IMR-90 (cell line): ENCODE data around the gene ROR2. TPM values are rescaled to one million over a fixed set of nuclear protein-coding genes. Genes with fewer than 3 reads are reported as not detected.
A peak's percentile ranks its signal among the peaks of the same experiment; 100 is the strongest.

Experiments
- ATAC-seq: fragments of 200-7000 bp; cut with Tn5 transposase; 2 replicates; pipeline ENCODE4 v1.9.1; 2020; ENCODE audit warnings: low read depth, mild to moderate bottlenecking, moderate library complexity
- BruUV-seq: library from RNA; stranded (reverse); fragments of 400-500 nt; replicated peaks from 2 replicates; lab custom pipeline; 2021; lab: Mats Ljungman, UMichigan
- CTCF ChIA-PET: fragments of 300-600 bp; formaldehyde crosslinking; extraction: SDS; loops from one replicate; lab custom pipeline; 2021; ENCODE audit warnings: antibody characterized with exemption; lab: Yijun Ruan, JAX
- POLR2A ChIA-PET: fragments of 300-600 bp; sonication (Branson Sonifier 250); formaldehyde crosslinking; loops from one replicate; lab custom pipeline; 2022; ENCODE audit warnings: antibody characterized with exemption; ENCODE audit not compliant: unreplicated experiment; lab: Charles Lee
- DNase-seq: peaks from one replicate; pipeline ENCODE4 v3.0.0; 2013
- H2AFZ ChIP-seq: replicated peaks from 2 replicates; pipeline ENCODE3; 2013; ENCODE audit warnings: low read length, mild to moderate bottlenecking; ENCODE audit not compliant: poor library complexity
- H2AK5ac ChIP-seq: 2 replicates; pipeline ENCODE4 v1.6.1; 2013; ENCODE audit warnings: low read depth, low read length, inconsistent platforms
- H2AK9ac ChIP-seq: replicated peaks from 2 replicates; pipeline ENCODE3; 2013; ENCODE audit warnings: mild to moderate bottlenecking, low read depth, low read length, moderate library complexity; ENCODE audit not compliant: poor library complexity
- H2BK120ac ChIP-seq: 2 replicates; pipeline ENCODE4 v1.6.1; 2013; ENCODE audit warnings: low read depth, low read length, inconsistent platforms
- H2BK15ac ChIP-seq: 3 replicates; pipeline ENCODE4 v1.6.1; 2013; ENCODE audit warnings: low read depth, low read length, inconsistent platforms
- H2BK20ac ChIP-seq: 2 replicates; pipeline ENCODE4 v1.6.1; 2013; ENCODE audit warnings: low read depth, mild to moderate bottlenecking, inconsistent platforms, low read length, moderate library complexity
- H2BK5ac ChIP-seq: 2 replicates; pipeline ENCODE4 v1.6.1; 2013; ENCODE audit warnings: mild to moderate bottlenecking, low read depth, low read length, inconsistent platforms; ENCODE audit not compliant: poor library complexity, severe bottlenecking
- H3K14ac ChIP-seq: replicated peaks from 2 replicates; pipeline ENCODE4 v1.6.1; 2013; ENCODE audit warnings: low read depth, low read length, inconsistent platforms
- H3K18ac ChIP-seq: 2 replicates; pipeline ENCODE4 v1.6.1; 2013; ENCODE audit warnings: low read depth, low read length, control low read depth
- H3K23ac ChIP-seq: 2 replicates; pipeline ENCODE4 v1.6.1; 2013; ENCODE audit warnings: low read depth, low read length, inconsistent platforms
- H3K27ac ChIP-seq: 2 replicates; pipeline ENCODE4 v1.5.1; 2013; ENCODE audit warnings: mild to moderate bottlenecking, control low read depth, low read length; ENCODE audit not compliant: insufficient read depth
- H3K27me3 ChIP-seq: 2 replicates; pipeline ENCODE4 v1.6.1; 2013; ENCODE audit warnings: low read length; ENCODE audit not compliant: control insufficient read depth, insufficient read depth
- H3K36me3 ChIP-seq: 2 replicates; pipeline ENCODE4 v1.6.1; 2013; ENCODE audit warnings: low read length, mixed read lengths; ENCODE audit not compliant: control insufficient read depth, insufficient read depth
- H3K4ac ChIP-seq: 2 replicates; pipeline ENCODE4 v1.6.1; 2013; ENCODE audit warnings: low read depth, low read length, inconsistent platforms
- H3K4me1 ChIP-seq: 2 replicates; pipeline ENCODE4 v1.6.1; 2013; ENCODE audit warnings: low read length, mixed read lengths; ENCODE audit not compliant: control insufficient read depth, insufficient read depth
- H3K4me2 ChIP-seq: 2 replicates; pipeline ENCODE4 v1.6.1; 2013; ENCODE audit warnings: low read depth, mild to moderate bottlenecking, control low read depth, low read length, moderate library complexity
- H3K4me3 ChIP-seq: 2 replicates; pipeline ENCODE4 v1.5.1; 2013; ENCODE audit warnings: low read depth, mild to moderate bottlenecking, control low read depth, low read length, moderate library complexity; ENCODE audit not compliant: insufficient read depth
- H3K56ac ChIP-seq: 2 replicates; pipeline ENCODE4 v1.6.1; 2013; ENCODE audit warnings: low read length, inconsistent platforms; ENCODE audit not compliant: insufficient read depth; ENCODE audit errors: extremely low read depth
- H3K79me1 ChIP-seq, 2 experiments: 2 replicates each; pipeline ENCODE4 v1.6.1; 2013; ENCODE audit warnings: low read length in 2 of 2, inconsistent platforms in 1 of 2, low read depth in 1 of 2
- H3K9ac ChIP-seq: 2 replicates; pipeline ENCODE4 v1.6.1; 2013; ENCODE audit warnings: low read depth, low read length, control low read depth
- H3K9me1 ChIP-seq: 2 replicates; pipeline ENCODE4 v1.6.1; 2013; ENCODE audit warnings: low read length, inconsistent platforms; ENCODE audit not compliant: insufficient read depth
- H3K9me3 ChIP-seq: 2 replicates; pipeline ENCODE4 v1.6.1; 2013; ENCODE audit warnings: low read length; ENCODE audit not compliant: control insufficient read depth, insufficient read depth
- H4K20me1 ChIP-seq: 2 replicates; pipeline ENCODE4 v1.6.1; 2013; ENCODE audit warnings: low read length, inconsistent platforms; ENCODE audit not compliant: insufficient read depth
- H4K5ac ChIP-seq: 2 replicates; pipeline ENCODE4 v1.6.1; 2013; ENCODE audit warnings: mild to moderate bottlenecking, low read depth, low read length, control low read depth
- H4K8ac ChIP-seq, 2 experiments: 2 replicates each; pipeline ENCODE4 v1.6.1; 2013; ENCODE audit warnings: low read depth in 2 of 2, low read length in 2 of 2, control low read depth in 1 of 2, inconsistent platforms in 1 of 2
- H4K91ac ChIP-seq: 2 replicates; pipeline ENCODE4 v1.6.1; 2013; ENCODE audit warnings: low read depth, low read length, inconsistent platforms; ENCODE audit not compliant: insufficient read depth
- BHLHE40 ChIP-seq: fragments of 150-350 bp; IDR thresholded peaks from 2 replicates; pipeline ENCODE4 v1.6.1; 2016; ENCODE audit warnings: mild to moderate bottlenecking, low read depth, low read length
- CEBPB ChIP-seq: IDR thresholded peaks from 2 replicates; pipeline ENCODE4 v1.6.1; 2012; ENCODE audit warnings: low read depth, low read length, improper control_type of control experiment
- CHD1 ChIP-seq: IDR thresholded peaks from 2 replicates; pipeline ENCODE4 v1.6.1; 2012; ENCODE audit warnings: low read depth, low read length, improper control_type of control experiment
- CTCF ChIP-seq: conservative IDR thresholded peaks from 2 replicates; pipeline ENCODE4 v1.5.1; 2012; ENCODE audit warnings: mild to moderate bottlenecking, low read depth, low read length, improper control_type of control experiment
- ELK1 ChIP-seq: fragments of 150-350 bp; IDR thresholded peaks from 2 replicates; pipeline ENCODE4 v1.6.1; 2016; ENCODE audit warnings: low read depth, mild to moderate bottlenecking, low read length, moderate library complexity, borderline replicate concordance
- FOS ChIP-seq: fragments of 150-350 bp; IDR thresholded peaks from 2 replicates; pipeline ENCODE4 v1.6.1; 2016; ENCODE audit warnings: low read depth, low read length
- MAFK ChIP-seq: IDR thresholded peaks from 2 replicates; pipeline ENCODE4 v1.6.1; 2012; ENCODE audit warnings: low read depth, low read length, improper control_type of control experiment
- MAZ ChIP-seq: IDR thresholded peaks from 2 replicates; pipeline ENCODE4 v1.6.1; 2012; ENCODE audit warnings: low read depth, mild to moderate bottlenecking, low read length, improper control_type of control experiment, moderate library complexity, borderline replicate concordance
- MXI1 ChIP-seq: IDR thresholded peaks from 2 replicates; pipeline ENCODE4 v1.6.1; 2012; ENCODE audit warnings: low read depth, mild to moderate bottlenecking, low read length, moderate library complexity, borderline replicate concordance
- NFE2L2 ChIP-seq: fragments of 150-350 bp; IDR thresholded peaks from 2 replicates; pipeline ENCODE4 v1.6.1; 2016; ENCODE audit warnings: low read depth, mild to moderate bottlenecking, low read length
- POLR2A ChIP-seq: IDR thresholded peaks from 2 replicates; pipeline ENCODE4 v1.6.1; 2012; ENCODE audit warnings: mild to moderate bottlenecking, low read depth, low read length
- RAD21 ChIP-seq: IDR thresholded peaks from 2 replicates; pipeline ENCODE4 v1.6.1; 2012; ENCODE audit warnings: low read length, improper control_type of control experiment
- RCOR1 ChIP-seq: IDR thresholded peaks from 2 replicates; pipeline ENCODE4 v1.6.1; 2012; ENCODE audit warnings: mild to moderate bottlenecking, low read length, improper control_type of control experiment; ENCODE audit not compliant: insufficient replicate concordance
- RFX5 ChIP-seq: IDR thresholded peaks from 2 replicates; pipeline ENCODE4 v1.8.0; 2012; ENCODE audit warnings: low read depth, mild to moderate bottlenecking, low read length, moderate library complexity
- SMC3 ChIP-seq: fragments of 150-350 bp; IDR thresholded peaks from 2 replicates; pipeline ENCODE4 v1.6.1; 2016; ENCODE audit warnings: low read depth, mild to moderate bottlenecking, antibody characterized with exemption, low read length, moderate library complexity
- USF2 ChIP-seq: fragments of 150-350 bp; IDR thresholded peaks from 2 replicates; pipeline ENCODE4 v1.6.1; 2017; ENCODE audit warnings: mild to moderate bottlenecking, antibody characterized with exemption, low read length, low read depth
- WGBS, 2 experiments: methylation state at CpG; one replicate each; pipeline versions ENCODE4 v1.1.5 to v1.1.7; 2013; ENCODE audit warnings: missing lambda C conversion rate in 2 of 2; ENCODE audit not compliant: insufficient read length in 1 of 2; ENCODE audit errors: extremely low coverage in 2 of 2; 5-methylcytosine and 5-hydroxymethylcytosine counted together
- dilution Hi-C: fragments of 300-500 bp; cut with HindIII; formaldehyde crosslinking; loops from one replicate; pipeline ENCODE4 v1.14.3; 2018; ENCODE audit warnings: low sequenced_read_pairs; ENCODE audit not compliant: unreplicated experiment
- in situ Hi-C: fragments of 300-500 bp; cut with MboI; formaldehyde crosslinking; loops from 3 replicates; pipeline ENCODE4 v1.14.3; 2019; ENCODE audit warnings: low sequenced_read_pairs, inconsistent platforms, mixed read lengths
- intact Hi-C: fragments of 100-400 bp; cut with micrococcal nuclease; formaldehyde crosslinking; loops from 2 replicates; pipeline ENCODE4 v1.10.0; 2022
- polyA plus RNA-seq, 3 experiments: library from polyadenylated mRNA; depleted of rRNA; stranded (reverse); fragments of >200 nt; gene quantifications; 2 replicates each; pipeline ENCODE4 v1.2.3, GENCODE V29; 2012; ENCODE audit warnings: low replicate concordance in 1 of 3
- total RNA-seq: library from RNA; depleted of rRNA; stranded (reverse); fragments of >200 nt; gene quantifications from 2 replicates; pipeline ENCODE4 v1.2.3, GENCODE V29; 2012

The ROR2 gene
- total and polyA plus RNA-seq, 2 of the 4 experiments (the other 2 are of a cell fraction) = 2.3 to 4.8 TPM

GRCh38 chr9:91825422-91825821, 124.6 kb downstream of the ROR2 start:
- WGBS, 2 experiments = 9% methylated on average over 1 of the region's 4 CpGs; no CpG with 5 or more reads in 1 of the 2 experiments
- no peak overlapping the region for H4K91ac ChIP-seq
- in situ Hi-C loops (no loop called here), dilution Hi-C loops (no loop called here), intact Hi-C loops (no loop called here)
- no peak overlapping the region for H2BK20ac ChIP-seq
- no peak overlapping the region for H3K23ac ChIP-seq
- no peak overlapping the region for H3K14ac ChIP-seq
- no peaks in the 10 kb centered on the region; a peak in 1 of 4 replicates for H3K79me1 ChIP-seq
- H2AK5ac ChIP-seq = no peak overlapping the region
- 0 out of 2 replicates have a peak, but pooled peaks cover 5% of the 10 kb centered on the region for H3K9me3 ChIP-seq
- no peak overlapping the region for H3K4ac ChIP-seq
- H3K56ac ChIP-seq = no peak overlapping the region
- ChIA-PET POLR2A (no interaction called here), CTCF (no interaction called here)
- no peak for TF ChIP-seq MAFK
- no peak for TF ChIP-seq RCOR1
- no peak for TF ChIP-seq ELK1
- no peak for TF ChIP-seq MXI1
- no peak for TF ChIP-seq USF2
- no peak for TF ChIP-seq CHD1
- no peak for TF ChIP-seq RAD21
- no peak for TF ChIP-seq RFX5
- no peak for TF ChIP-seq CTCF
- TF ChIP-seq POLR2A = no peak
- no peak for TF ChIP-seq MAZ
- no peak for TF ChIP-seq SMC3
- TF ChIP-seq CEBPB = no peak
- TF ChIP-seq BHLHE40 = no peak
- TF ChIP-seq NFE2L2 = no peak
- TF ChIP-seq FOS = no peak
- H3K9ac ChIP-seq = no peak overlapping the region
- no peak overlapping the region for H3K4me2 ChIP-seq
- ATAC-seq = 0 out of 2 replicates have a peak, but pooled peaks have one; percentile 27
- H3K4me1 ChIP-seq = peaks cover 12% of the 10 kb centered on the region; the same call in 1 of the 2 replicates
- H2BK120ac ChIP-seq = no peak overlapping the region
- no peak overlapping the region for H2BK15ac ChIP-seq
- no peak overlapping the region for H3K18ac ChIP-seq
- H2AK9ac ChIP-seq = no peak overlapping the region
- H4K5ac ChIP-seq = no peak overlapping the region
- no peak overlapping the region for H4K8ac ChIP-seq
- no peak overlapping the region for H2AFZ ChIP-seq
- 0 out of 2 replicates have a peak, but pooled peaks cover 4% of the 10 kb centered on the region for H4K20me1 ChIP-seq
- BruUV-seq = no TSS peak
- H3K9me1 ChIP-seq = peaks cover 5% of the 10 kb centered on the region; the same call in 1 of the 2 replicates
- no peak overlapping the region for H3K4me3 ChIP-seq
- peak; percentile 13 for DNase-seq
- no peak overlapping the region for H3K27ac ChIP-seq
- peaks cover 4% of the 10 kb centered on the region; the same call in 1 of the 2 replicates for H3K27me3 ChIP-seq
- no peak overlapping the region for H2BK5ac ChIP-seq
- H3K36me3 ChIP-seq = no peaks in the 10 kb centered on the region
